GM04503 (cell line): Measurements from ENCODE around the gene SOX6.
"Not testable (repeated sequence)": the region's sequence is repeated elsewhere in the genome, so short reads cannot be mapped to it uniquely, and the experiment has no call there.

Source experiments
- DNase-seq: peaks from one replicate; pipeline ENCODE4 v3.0.0-alpha.2; 2012; ENCODE audit warnings: low read depth

The SOX6 gene

DNA sequence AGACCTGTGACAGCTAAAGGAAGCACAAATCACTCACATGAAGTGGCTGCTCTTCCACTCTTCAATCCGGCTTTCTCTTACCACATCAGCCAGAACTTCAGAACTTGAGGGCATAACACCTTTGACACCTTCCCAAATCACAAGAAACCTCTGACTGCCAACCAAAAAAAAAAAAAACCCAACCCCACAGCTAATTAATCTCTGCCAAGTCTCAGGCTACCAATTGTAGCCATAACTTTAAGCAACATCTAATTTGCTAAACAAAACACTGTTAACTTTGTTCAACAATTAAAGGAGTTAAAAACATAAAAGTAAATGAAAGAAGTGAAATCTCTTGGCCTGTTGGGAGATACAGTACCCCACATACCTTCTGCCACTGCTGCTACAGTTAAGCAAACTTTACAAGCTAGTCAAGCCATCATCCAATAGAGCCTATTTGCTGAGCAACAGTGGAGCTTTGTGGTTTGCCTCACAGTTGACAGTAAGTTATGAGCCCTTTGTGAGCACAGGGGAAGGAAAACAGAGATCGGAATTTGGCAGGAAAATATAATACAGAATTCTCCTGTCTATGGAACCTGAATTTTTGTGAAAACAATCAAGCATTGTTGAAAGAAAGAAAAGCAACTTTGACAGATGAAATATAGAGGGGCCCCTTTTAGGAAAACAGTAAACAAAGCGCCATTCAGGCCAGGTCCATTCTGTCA lies at the start of gene SOX6:
TSS of gene SOX6 (minus strand) at position 490 of the 704 bp plus-strand sequence. CDS start 15,298 bp downstream, outside the sequence.
- DNase-seq: no peak

DNA sequence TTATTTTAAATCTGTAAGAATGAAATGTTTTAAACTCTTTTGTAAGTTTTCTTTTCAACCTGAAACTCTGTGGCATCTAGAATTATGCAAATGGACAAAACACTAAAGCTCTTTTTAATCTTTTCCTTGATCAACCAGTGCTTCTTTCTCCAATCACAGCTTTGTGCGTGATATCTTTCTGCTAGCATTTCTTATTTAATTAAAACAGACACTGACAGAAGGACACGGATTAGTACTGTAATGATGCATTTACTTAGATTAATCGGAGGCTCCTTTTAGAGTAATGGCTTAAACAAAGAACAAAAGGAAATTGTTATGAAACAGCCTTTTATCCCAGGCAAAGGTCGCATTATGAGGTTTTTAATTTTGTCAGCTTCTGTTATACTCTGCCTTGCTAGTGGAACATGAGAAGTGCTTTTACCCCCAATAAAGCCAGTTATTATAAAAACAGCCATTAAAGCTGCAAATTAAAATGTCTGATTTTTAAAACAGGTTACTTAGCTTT lies 48.5 kb upstream of the SOX6 start:
- DNase-seq: no peak

DNA sequence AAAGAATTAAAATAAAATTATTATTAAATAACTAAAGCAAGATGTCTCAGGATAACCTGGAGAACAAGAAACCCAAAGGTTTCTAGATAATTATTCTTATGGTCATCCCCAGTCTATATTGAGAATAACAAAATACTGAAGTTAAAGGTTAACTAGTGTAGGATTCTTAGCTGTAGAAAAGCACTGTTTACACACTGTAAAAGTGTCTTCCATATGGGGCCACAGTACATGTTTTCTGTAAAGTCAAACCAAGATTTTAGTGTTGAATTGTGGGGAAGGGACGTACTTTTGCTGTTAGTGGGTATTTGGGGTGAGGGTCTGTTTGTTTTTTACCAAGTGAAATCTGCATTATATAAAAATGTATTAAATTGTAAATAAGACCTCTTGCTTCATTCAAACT lies 47.5 kb upstream of the SOX6 start:
- DNase-seq: no peak

DNA sequence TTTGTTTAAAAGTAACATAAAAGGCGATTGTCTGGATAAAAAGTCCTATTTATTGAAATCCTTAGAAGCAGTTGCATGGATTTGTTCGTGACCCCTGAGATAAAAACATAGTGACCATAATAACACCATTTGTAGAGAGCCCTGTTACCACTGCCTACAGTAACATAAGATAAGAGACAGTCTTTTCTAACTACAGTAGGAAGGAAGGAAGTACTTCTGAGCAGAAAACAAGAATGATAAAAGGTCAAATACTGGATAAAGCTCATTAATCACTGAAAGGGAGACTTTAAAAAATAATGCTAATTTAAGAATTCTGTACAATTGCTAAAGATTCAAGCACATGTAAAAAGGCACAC lies 47.1 kb upstream of the SOX6 start:
- no peak for DNase-seq

DNA sequence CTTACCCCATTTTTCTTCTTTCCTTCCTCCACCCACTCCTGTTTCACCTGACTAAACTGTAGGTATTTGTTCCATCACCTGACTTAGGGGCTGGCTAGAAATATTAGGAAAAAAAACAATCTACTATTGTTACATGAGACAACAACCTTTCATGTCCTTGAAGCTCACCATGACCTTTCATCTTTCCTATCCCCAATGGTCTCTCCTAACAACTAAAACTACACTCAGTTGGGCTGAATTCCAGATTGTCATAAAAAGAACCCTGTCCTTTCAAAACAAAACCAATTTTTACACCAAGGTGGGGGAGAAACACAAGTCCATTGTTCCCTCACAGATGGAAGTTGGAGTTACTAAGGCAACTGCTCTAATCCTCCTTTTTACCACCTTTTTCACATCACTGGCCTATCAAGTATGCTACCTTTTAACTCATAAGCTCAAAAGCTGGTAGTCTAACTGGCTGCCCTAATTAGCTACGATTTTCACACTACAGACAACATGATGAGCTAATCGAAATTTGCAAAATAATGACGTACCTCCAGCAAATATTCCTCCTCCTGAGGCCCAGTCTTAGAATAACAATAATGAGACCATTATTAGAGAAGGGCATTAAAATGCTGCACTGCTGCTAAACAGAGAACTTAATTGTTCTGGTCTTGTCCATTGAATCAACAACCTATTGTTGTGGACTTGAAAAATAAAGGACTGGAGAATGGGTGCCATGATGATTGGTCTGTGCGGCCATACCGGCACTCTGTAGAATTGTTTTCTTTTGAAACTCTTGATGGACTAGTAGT lies 46.5 kb upstream of the SOX6 start:
- DNase-seq: no peak

DNA sequence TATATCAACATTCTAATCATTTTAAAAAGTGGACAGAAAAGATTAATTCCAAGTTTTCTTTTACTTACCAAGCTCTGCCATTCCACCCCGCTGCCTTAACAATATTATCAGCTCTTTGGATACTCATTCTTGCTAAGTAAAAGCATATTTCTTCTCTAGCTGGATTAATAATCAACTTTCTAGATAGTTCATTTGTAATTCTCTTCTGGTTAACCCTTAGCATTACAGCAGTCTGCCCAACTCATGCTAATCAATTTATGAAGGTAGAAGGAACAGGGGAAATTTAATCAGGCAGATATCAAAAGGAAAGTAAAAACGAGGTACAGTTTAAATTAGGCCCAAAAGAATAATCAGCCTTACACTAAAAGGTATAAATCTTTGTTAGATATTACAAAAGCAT lies 41.0 kb upstream of the SOX6 start:
- no peak for DNase-seq

DNA sequence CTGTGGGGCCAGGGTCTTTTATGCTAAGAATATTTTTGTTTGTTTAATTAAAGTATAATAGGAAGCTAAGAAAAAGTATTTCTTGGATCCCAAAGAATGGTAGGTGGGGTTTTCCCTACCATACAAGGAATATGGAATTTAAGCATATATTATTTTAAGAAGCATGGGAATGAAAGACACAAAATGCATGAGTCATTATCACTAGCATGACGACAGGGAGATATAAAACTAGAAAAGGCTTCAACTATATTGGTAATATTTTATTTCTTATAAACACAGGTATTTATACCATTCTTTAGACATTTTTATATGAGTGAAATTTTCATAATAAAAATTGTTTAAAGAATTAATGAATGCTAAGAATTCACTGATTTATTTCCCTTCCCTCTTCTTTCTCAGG lies 39.3 kb upstream of the SOX6 start:
- no peak for DNase-seq

DNA sequence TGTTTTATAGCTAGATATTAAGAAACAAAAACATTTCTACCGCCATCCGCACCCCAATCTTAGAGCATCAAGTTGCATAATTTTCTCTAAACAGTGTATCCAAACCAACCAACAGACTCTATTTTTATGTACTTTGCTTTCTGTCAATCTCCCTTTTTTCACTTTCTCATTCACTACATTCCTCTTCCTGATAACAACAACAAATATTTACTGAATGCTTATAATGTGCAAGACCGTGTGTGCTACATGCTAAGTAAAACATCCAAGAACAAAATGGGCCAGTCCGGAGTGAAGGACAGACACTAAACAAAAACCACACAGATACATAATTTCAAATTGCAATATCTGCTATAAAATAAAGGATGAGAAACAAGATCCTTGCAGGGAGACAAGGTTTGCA lies 38.6 kb upstream of the SOX6 start:
- DNase-seq: no peak

DNA sequence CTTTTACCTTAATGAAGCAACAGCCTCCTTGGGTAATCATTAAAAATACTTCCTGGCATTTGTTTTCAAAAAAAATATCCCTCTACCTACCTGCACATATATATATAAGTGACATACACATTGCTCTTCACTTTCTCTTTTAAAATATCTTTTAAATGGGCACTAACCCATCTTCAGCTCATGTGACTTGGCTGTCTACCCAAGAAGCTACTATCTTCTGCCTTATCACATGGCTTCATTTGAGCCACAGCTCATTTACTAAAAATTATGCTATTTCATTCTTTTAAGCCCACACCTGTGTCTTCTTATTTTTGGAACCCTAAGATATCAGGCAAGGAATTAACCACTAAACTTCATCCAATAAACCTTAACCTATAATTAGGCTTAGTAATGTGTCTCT lies 37.0 kb upstream of the SOX6 start:
- DNase-seq: no peak

DNA sequence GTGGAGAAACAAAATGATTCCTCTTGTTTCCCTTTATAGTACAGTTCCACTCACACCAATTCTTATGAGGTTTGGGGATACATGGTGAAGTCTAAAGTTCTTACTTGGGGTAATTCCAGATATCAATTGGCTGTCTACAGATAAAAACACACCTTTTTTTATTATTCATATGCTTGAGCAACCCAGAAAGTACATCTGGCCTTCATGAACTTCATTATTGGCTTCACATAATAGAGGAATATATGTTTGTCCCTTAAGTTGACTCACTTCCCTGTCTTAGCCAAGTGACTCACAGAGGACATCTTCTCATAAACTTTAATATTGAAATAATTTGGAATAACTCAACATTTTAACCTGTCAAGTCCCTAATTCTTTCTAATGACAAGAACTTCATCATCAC lies 36.3 kb upstream of the SOX6 start:
- DNase-seq: no peak

DNA sequence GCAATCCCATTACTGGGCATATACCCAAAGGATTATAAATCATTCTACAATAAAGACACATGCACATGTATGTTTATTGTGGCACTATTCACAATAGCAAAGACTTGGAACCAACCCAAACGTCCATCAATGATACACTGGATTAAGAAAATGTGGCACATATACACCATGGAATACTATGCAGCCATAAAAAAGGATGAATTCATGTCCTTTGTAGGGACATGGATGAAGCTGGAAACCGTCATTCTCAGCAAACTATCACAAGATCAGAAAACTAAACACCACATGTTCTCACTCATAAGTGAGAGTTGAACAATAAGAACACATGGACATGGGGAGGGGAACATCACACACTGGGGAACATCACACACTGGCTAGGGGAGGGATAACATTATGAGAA lies 34.5 kb upstream of the SOX6 start:
- not testable (repeated sequence) for DNase-seq

DNA sequence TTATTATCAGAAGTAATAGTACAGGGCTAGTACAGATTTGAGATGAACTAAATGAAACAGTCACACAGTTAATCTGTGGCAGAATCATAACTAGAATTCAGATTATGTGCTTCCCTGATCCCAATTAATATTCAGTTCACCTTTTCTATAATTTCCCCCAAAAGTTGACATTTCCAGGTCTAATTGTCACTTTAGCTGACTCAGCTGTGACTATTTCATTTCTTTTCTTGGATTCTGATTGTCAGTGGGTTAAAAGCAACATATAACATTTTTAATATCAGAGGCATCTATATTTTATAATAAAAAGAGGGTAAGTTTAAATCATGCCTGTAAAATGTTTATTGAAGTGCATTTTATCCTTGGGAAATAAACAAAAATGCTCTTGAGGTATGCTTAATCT lies 28.8 kb upstream of the SOX6 start:
- DNase-seq: no peak

DNA sequence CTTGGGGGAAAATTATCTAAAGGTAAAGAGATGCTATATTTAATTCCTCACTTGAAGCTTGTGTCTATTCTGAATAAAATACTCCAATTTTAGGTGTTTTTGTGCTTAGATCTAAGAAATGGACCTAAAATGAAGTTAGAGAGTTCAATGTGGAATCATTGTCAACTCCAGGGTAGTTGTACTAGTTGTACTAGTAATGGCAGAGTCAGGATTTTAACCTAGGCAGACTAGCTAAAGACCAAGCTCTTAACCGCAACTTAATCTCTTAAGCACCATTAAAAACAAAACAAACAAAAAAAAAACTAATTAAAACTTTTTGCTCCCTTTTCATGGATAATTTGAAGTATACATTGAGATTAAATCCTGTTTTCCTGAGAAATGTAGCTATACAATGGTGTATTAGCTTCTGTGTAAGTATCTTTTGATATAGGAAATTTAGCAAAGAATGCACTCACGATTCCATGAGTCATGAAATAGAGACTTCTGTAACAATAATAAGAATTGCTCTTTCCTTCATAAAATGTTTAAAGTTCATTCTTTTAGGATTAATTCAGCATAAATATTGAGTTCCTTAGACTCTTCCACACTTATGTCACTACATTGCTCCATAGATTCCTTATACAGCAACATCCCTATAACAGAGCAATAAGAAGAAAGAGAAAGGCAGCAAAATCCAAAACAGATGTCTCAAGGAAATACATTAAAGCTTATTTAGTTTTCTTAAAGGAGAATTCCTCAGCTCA lies 26.5 kb upstream of the SOX6 start:
- no peak for DNase-seq

DNA sequence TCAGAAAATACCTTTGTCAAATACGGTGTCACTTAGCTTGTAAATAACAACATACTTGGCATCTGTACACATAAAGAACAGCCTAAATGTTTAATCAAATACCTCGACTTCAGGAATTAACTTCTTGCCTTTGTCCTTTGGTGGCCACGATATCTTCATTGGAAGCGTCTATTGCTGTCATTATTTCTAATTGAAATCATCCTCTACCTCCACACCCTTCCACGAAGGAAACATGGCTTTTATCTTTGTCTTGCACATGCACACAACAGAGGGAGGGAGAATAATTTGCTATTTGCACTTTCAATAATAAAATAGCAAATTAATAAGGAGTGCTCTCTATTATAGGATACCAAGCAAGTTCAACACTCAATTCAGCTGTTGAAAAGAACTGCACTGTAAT lies 25.8 kb upstream of the SOX6 start:
- no peak for DNase-seq

DNA sequence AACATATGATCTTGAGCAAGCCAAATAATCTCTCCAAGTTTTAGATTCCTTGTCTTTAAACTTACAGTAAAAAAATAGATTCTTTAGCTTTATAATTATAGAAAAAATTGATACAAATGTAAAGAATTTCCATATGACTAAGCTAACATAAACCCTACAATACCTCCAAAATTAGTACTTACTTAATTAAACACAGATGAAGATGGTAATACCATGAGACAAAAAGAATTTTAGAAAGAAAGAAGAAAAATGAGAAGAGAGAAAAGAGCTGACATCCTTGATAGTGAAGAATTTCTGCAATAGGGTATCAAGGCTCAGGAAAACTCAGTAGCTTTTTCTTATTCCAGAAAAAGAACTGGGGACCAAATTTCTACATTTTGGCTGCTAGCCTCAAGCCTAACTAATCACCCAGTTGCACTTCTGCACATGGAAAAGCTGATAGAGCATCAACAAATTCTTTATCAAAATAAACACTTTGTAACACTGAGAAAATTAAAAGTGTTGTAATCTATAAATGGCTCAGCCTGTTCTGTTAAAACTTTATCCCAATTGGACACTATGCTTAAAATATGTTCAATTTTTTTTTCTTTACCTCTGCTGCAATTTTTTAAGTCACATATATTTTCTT lies 24.7 kb upstream of the SOX6 start:
- DNase-seq: no peak

DNA sequence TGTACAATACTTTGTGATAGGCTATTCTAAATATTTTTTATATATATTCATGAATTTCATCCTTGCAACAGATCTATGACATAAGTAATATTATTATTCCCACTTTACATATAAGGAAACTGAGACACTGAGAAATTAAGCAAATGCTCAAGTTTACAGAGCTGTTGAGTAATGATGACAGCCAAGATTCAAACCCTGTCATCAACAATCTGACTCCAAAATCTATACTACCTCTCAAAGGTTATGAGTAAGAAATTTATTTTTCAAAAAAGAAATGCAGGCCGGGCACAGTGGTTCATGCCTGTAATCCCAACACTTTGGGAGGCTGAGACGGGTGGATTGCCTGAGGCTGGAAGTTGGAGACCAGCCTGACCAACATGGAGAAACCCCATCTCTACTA lies 22.6 kb upstream of the SOX6 start:
- DNase-seq: no peak

DNA sequence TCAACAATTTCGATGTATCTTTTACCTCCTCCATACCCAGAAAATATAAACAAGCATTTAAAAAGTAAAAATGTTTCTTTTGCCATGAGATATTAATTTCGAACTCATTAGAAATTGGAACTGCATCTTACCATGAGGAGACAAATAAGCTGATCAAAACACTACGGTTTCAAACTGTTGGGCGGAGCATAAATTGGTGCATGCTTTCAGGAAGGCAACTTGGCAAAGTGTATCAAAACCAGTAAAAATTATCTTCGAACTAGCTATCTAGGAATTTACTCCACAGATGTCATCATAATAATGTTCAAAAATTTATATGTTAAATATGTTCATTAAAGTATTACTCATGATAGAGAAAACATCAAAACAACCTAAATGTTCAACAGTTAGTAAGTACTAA lies 21.4 kb upstream of the SOX6 start:
- no peak for DNase-seq

DNA sequence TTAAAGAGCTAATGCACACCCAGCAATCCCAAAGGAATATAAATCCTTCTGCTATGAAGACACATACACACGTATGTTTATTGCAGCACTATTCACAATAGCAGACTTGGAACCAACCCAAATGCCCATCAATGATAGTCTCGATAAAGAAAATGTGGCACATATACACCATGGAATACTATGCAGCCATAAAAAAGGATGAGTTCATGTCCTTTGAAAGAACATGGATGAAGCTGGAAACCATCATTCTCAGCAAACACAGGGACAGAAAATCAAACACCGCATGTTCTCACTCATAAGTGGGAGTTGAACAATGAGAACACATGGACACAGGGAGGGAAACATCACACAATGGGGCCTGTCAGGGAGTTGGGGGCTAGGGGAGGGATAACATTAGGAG lies 19.3 kb upstream of the SOX6 start:
- not testable (repeated sequence) for DNase-seq

DNA sequence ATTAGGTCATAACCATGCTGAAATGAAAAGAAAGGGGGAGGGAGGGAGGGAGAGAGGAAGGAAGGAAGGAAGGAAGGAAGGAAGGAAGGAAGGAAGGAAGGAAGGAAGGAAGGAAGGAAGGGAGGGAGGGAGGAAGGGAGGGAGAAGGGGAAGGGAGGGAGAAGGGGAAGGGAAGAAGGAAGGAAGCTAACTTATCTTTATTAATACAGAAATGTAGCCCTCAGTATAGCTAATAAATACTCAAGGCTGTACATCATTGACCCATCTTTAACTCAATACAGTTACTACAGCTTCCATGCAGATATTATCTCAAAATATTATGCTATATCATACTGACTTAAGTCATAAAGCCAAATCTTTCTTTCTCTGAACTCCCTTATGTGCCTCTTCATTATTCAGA lies 17.4 kb upstream of the SOX6 start:
- DNase-seq: no peak

DNA sequence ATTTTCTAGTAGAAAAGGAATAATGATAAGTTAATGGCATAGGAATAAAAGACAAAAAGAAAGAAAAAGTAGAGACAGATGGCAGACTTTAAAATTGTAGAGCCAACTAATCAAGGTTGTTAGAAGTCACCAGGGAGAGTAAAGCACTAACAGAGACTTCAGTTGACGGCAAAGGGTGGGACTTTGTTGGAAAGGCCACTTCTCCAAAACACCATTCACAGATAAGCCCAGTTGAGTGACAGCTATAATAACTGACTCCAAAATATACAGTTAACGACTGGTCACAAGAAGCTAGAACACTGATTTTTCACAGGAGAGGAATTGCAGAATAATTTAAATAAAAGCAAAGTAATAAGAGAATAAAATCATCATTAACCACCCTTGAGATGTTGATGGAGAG lies 16.0 kb upstream of the SOX6 start:
- no peak for DNase-seq

DNA sequence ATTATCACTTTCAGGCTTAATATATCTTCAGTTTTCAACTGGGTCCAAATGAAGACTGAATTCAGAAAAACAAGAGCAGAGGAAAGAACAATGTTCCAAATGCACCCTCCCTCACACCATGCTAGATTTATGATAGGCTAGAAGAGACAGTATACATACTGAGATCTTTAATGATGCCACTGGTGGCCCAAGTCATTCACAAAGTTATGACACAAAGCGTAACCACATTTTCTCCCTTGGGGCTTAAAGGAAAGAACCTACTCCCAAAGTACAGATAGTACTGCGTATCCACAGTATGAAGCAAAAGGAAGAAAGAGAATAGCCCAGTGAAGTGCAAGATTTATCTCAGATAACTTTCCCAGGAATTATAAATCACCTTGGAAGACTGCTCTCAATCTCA lies 10.9 kb upstream of the SOX6 start:
- no peak for DNase-seq

DNA sequence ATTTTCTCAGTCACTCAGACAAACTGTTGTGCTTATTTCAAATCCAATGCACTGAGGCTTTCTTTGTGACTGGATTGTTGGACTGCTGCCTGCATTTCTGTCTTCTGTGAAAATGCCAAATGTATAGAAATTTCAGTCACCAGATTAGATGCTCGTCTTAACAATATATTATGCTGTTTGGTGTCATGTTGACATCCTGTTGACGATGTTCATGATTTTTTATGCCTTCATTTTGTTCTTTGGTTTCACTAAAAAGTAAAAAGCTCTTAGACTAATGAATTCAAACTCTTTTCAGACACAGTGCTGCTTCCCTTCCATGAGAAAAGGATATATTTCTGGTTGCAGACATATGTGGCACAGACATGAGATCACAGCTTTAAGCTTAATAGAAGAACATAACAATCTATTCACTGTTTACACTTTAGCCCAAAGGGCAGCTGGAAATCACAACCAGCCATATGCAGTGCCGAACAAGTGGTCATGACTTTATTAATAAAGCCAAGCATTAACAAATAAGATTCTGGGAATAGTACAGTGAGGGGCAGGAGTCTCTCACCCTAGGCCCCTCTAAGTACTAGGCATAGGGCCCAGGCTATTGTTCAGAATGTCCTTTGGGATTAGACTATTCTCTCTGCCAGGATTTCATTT lies 9.4 kb upstream of the SOX6 start:
- DNase-seq: no peak
